Measurements from ENCODE around the gene PCBP1.

DNA sequence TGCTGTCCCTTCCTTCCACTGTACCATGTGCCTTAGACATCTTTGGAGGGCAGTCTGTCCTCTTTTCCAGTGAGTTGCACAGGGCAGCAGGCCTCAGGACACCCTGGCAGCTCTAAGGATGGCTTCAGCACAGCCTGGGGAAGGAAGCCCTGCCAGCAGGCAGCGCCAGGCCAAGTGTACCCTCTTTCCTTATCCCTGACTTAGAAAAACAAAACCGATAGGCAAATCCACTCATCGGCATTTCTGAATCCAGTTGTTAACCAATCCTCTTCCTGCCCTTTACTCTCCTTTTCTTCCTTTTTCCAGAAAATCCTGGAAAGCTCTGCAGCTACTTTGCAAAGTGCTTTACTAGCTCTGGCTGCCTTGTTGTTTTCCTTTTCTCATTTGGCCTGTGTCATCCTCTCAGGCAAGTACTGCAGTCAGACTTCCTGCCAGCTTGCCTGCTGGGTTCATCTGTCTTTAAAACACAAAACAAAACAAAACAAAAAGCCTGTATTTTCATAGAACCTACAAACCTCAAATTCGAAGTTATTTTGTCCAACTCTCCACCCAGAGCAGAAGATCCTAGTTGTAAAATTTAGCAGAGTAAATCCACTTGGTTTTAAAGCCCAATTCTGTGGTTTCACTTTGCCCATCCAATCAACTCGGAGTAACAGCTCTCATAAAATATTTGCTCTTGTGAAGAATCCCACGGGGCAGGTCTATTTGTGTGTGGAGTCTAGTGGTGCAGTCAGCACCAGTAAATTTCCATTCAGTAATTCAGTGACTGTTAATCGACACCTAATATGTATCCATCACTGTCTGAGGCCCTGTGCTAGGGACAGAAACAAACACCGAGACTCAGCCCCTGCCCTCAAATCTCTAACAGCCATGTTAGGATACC is 45.2 kb downstream of the PCBP1 start:
- TF ChIP-seq, protein P1, sequence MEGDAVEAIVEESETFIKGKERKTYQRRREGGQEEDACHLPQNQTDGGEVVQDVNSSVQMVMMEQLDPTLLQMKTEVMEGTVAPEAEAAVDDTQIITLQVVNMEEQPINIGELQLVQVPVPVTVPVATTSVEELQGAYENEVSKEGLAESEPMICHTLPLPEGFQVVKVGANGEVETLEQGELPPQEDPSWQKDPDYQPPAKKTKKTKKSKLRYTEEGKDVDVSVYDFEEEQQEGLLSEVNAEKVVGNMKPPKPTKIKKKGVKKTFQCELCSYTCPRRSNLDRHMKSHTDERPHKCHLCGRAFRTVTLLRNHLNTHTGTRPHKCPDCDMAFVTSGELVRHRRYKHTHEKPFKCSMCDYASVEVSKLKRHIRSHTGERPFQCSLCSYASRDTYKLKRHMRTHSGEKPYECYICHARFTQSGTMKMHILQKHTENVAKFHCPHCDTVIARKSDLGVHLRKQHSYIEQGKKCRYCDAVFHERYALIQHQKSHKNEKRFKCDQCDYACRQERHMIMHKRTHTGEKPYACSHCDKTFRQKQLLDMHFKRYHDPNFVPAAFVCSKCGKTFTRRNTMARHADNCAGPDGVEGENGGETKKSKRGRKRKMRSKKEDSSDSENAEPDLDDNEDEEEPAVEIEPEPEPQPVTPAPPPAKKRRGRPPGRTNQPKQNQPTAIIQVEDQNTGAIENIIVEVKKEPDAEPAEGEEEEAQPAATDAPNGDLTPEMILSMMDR (IDR thresholded peaks at IDR 0.05; ENCODE audit: low read depth, low read length) = no peak
- TF ChIP-seq POLR2A (IDR thresholded peaks at IDR 0.05; ENCODE audit: extremely low read depth, insufficient read length) = peak; percentile 43

All from NB4 (cell line).